ENCODE data around the gene VAT1L.
A peak's percentile ranks its signal among the peaks of the same experiment; 100 is the strongest.

Gene VAT1L

DNA sequence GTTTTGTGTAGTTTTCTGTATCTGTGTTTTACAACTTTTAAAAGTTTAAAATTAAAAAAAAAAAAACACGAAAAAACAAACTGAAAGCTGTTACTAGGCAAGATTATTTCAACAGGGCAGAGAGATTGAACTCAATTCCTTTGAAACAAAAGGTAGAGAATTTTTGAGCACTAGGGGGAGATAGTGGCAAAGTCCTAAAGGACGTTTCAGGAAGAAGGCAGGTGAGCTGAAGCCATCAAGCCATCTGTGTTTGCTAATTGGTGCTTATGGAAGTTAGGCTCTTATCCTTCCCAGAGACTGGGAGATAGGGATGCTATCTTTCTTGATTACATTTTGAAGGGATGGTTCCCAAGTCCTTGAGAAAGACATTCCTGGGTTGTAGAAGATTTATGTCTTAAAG lies 163.4 kb downstream of the VAT1L start:
- DNase-seq (ENCODE audit: low read depth), result peak; percentile 21

DNA sequence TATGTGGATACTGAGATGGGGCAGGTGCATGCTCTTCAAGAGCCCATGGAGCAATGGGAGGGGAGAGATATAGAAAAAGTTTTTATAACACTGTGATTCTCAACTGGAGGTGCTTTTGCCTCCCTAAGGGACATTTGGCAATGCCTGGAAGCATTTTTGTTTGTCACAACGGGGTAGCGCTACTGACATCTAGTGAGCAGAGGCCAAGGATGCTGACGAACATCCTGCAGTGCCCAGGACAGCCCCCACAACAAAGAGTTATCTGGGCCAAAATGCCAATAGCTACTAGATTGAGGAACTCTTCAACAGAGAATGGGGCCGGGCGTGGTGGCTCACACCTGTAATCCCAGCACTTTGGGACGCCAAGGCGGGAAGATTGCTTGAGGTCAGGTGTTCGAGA lies 166.8 kb downstream of the VAT1L start:
- TF ChIP-seq, protein P1, sequence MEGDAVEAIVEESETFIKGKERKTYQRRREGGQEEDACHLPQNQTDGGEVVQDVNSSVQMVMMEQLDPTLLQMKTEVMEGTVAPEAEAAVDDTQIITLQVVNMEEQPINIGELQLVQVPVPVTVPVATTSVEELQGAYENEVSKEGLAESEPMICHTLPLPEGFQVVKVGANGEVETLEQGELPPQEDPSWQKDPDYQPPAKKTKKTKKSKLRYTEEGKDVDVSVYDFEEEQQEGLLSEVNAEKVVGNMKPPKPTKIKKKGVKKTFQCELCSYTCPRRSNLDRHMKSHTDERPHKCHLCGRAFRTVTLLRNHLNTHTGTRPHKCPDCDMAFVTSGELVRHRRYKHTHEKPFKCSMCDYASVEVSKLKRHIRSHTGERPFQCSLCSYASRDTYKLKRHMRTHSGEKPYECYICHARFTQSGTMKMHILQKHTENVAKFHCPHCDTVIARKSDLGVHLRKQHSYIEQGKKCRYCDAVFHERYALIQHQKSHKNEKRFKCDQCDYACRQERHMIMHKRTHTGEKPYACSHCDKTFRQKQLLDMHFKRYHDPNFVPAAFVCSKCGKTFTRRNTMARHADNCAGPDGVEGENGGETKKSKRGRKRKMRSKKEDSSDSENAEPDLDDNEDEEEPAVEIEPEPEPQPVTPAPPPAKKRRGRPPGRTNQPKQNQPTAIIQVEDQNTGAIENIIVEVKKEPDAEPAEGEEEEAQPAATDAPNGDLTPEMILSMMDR (IDR thresholded peaks at IDR 0.05; ENCODE audit: low read depth, low read length, missing control alignments), result no peak
- DNase-seq (ENCODE audit: low read depth), result no peak
- no peak overlapping the region for H3K4me3 ChIP-seq (ENCODE audit: low read depth, low read length)

More for the DNA sequence above, 163.4 kb downstream of the VAT1L start:
- no peak overlapping the region for H3K4me3 ChIP-seq (ENCODE audit: low read depth, low read length)
- TF ChIP-seq, protein P1 (IDR thresholded peaks at IDR 0.05; ENCODE audit: low read depth, low read length, missing control alignments), result peak; percentile 60

DNA sequence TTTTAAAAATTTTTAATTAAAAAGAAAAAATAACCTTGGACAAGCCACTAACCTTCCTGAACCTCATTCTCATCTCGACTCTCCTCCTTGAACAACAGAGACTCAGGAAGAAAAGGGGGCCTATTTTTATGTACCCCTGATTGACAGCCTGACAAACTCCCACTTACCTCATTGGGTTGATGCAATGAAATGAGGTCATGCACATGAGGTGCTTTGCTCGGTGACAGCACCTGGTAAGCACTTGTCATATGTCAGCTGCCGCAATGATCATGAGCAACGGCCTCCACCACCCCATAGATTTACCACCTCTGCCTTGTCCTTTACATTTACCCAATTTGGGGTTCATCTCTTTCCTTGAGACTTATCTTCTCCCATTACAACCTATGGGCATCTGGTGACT lies 167.9 kb downstream of the VAT1L start:
- no peak overlapping the region for H3K4me3 ChIP-seq (ENCODE audit: low read depth, low read length)
- DNase-seq (ENCODE audit: low read depth), result no peak
- TF ChIP-seq, protein P1 (IDR thresholded peaks at IDR 0.05; ENCODE audit: low read depth, low read length, missing control alignments), result no peak

DNA sequence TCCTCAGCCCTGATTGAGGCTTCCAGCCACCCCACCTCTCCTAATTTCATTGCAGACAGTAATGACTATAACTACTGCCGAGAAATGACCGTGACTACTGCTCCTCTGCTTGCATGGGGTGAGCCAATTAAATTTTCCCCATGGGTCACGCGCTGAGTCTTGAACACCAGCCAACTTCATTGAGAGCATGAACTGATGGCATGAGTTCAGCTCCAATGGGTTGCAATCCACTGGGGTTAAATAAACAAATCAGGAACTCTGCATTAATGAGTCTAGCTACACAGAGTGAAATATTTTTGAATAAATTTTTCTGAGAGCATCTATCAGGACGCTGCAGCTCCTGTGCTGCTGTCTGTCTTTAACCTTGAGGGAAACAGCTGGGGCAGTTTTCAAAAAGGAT lies 172.4 kb downstream of the VAT1L start:
- TF ChIP-seq, protein P1 (IDR thresholded peaks at IDR 0.05; ENCODE audit: low read depth, low read length, missing control alignments), result no peak
- H3K4me3 ChIP-seq (ENCODE audit: low read depth, low read length), result no peak overlapping the region
- no peak for DNase-seq (ENCODE audit: low read depth)

DNA sequence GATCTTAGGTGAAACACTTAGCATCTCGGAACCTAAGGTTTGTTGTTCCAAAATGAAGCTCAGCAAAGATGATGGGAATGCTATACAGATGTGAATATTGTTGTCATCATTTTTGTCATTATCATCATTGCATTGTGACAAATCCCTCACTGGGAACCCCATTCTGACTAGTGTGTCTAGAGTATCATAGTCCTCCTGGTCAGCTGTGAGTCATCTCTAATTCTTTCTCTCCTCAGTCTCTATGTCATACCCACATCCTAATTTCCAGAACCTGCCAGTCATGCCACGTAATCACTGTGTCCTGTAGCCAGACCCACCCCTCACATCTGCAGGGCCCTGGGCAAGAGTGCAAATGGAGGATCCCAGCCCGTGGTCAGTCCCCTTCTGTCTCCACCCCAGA lies 173.4 kb downstream of the VAT1L start:
- TF ChIP-seq, protein P1 (IDR thresholded peaks at IDR 0.05; ENCODE audit: low read depth, low read length, missing control alignments), result no peak
- DNase-seq (ENCODE audit: low read depth), result no peak

DNA sequence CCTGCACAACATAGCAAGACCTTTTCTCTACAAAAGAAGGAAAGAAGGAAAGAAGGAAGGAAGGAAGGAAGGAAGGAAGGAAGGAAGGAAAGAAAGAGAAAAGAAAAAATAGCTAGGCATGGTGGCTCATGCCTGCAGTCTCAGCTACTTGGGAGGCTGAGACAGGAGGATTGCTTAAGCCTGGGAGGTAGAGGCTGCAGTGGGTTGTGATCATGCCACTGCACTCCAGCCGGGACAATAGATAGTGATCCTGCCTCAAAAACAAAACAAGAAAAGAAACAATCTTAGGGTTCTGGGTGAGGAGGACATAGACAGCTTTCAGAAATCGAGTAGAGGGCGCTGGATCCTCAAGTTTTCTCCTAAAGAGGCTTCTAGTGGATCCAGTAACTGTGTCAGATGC lies 174.3 kb downstream of the VAT1L start:
- DNase-seq (ENCODE audit: low read depth), result no peak
- TF ChIP-seq, protein P1 (IDR thresholded peaks at IDR 0.05; ENCODE audit: low read depth, low read length, missing control alignments), result no peak
- H3K4me3 ChIP-seq (ENCODE audit: low read depth, low read length), result no peak overlapping the region

More for the DNA sequence above, 173.4 kb downstream of the VAT1L start:
- no peak overlapping the region for H3K4me3 ChIP-seq (ENCODE audit: low read depth, low read length)

DNA sequence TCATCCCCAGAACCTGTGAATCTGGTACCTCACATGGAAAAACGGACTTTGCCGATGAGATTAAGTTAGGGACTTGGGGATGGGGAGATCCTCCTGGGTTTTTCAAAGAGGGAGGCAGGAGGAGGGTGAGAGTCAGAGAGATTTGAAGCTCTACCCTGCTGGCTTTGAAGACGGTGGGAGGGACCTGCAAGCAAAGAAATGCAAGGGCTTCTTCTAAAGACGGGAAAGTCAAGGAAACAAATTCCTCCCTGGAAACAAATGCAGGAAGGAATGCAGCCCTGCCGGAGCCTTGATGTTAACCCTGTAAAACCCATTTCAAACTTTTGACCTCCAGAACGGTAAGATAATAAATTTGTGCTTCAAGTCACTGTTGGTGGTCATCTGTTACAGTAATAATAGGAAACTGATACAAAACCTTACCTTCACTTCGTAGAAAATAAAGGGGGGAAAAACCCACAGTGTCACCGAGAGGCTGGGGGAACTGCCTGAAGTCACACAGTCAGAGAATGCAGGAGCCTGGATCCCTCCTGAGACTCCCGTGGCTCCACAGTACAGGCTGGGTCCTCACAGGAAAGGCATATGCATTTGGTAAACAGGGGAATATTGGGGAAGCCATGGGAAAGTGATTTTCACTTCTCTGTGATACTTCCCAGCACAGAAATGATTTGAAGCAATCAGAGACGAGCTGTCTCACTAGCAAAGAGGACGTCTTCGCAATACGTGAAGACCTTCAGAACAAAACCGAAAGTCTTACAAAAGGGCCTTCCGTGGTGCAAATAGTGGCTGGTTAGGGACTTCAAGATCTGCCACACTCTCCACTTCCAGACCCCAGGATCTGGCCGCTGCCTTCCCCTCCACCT lies 175.1 kb downstream of the VAT1L start:
- TF ChIP-seq, protein P1 (IDR thresholded peaks at IDR 0.05; ENCODE audit: low read depth, low read length, missing control alignments), result no peak
- peak; percentile 22 for DNase-seq (ENCODE audit: low read depth)
- no peak overlapping the region for H3K4me3 ChIP-seq (ENCODE audit: low read depth, low read length)

Measured in GM12864 (cell line).